Stimulated activated CD4-positive, alpha-beta T cell treated with anti-CD3 and anti-CD28 coated beads, TNF-alpha, amount 100 ng/mL, for 4 hours (primary cell): ENCODE measurements around the gene HOXA11.

Experiments used
- DNase-seq, 3 experiments: peaks; one replicate each; pipeline ENCODE4 v3.0.0-alpha.2; 2020; ENCODE audit warnings: low read depth in 3 of 3

The HOXA11 gene

DNA sequence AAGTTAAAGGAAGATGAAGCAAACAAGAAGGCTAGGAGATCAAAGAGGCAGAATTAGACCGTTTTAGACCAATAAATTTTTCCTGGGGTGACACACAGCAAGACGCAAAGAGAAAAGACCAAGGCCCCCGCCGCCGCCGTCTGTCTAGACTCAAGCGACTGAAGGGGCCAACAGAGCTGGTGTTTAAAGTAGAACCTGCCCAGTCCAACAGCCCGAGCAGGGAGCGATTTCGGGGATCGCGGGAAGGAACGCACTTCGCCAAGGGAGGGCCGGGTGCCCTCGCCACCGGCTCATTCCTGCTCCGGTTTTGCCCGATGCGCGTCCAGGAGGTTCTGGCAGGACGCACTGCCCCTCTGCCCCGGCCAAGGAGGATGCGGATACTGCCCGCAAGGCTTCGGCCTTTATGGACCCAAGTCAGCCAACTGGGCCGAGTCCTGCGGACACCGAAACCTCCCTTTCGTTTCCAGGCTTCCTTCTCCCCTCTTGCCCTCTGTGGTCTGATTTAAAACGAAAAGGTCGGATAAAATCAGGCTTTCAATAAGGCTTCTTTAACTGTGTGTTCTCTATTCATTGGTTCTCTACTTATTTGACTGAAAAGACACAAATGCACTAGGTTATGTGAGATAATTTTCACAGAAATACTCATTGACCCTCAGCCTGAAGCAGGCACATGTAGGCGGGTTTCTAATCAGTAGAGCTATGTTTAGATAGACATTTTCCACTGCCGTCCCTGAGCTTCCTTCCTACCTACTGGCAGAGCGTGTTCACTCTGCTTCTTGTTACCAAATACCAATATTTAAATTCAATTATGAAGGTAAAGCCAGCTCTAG lies 26.4 kb downstream of the HOXA11 start:
- no peak for DNase-seq

DNA sequence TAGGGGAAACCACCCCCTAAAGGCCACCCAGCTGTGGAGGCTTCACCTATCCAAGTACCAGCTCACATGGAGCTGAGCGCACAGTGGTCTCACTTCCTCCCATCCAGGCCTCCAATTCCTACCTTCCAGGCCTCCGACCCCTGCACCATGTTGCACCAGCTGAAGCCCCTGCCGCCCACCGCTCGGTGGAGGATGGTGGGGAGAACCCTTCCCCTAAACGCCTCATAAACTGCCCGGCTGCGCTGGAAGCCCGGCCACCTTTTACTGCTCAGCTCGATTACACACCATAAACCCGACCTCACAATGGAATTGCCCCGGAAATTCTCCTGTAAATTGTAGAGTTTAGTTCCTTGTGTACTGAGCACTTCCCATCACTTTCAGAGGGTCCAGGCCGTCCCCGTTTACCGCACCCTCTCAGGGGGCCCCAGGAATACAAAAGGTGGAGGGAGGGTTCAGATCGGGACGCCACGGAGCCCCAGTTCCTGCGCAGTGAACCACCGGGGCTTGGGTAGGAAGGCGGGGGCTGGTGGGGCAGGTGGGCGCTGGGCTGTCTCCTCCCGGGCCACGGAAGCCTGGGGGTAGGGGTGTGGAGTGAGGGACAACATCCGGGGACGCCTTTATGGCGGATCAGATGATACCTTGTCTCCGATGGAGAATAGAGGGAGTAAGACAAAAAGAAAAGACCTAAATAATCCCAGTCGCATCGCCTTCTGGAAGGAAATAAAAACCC lies 27.2 kb downstream of the HOXA11 start:
- DNase-seq: no peak

DNA sequence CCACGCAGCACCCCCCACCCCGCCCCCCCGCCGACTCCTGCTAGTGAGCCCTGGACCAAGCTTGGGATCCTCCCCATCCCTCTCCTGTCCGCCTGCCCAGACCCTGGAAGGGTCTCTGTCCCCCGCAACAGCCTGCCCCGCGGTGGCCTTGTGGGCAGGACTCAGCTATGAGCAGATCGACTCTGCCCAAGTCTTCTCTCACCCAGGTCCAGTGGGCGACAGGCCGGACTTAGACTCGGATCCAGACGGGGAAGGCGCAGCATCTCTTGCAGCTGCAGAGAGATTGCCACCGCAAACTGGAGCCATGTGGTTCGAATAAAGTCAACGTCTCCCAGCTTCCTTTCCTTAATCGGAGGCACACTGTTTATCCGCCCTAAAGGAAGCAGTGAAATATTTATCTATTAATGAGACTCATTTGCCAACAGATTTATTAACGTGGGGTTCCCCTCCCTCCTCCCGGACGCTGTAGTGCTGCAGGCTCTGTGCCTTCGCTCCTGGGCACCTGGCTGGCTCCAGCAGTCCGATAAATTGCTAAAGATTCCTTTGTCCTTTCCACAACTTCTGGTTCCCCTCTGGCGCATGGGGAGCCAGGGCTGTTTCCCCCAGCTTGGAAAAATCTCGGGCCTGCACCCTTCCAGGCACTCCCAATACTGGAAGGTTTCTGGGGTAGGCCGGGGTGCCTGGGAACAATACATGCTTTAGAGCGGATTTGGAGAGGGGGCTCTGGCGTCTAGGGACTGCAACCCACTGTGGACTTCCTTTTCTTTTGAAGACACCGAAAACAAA lies 27.9 kb downstream of the HOXA11 start:
- DNase-seq: no peak

DNA sequence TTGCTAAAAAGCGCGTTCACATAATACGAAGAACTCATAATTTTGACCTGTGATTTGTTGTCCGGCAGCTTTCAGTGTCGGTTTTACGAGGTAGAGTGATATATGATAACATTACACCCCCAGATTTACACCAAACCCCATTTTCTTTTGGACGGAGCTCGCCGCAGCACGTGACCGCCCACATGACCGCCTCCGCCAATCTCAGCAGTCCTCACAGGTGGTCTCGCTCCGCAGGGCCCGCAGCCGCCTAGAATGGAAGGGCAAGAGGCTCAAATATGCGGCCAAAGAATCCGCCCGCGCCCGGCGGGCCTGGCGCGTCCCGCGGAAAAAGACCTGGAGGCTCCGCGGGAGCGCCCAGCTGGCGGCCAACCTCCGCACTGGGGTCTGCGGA lies 28.5 kb downstream of the HOXA11 start, which contains the start of gene HOXA7:
Gene HOXA7 (minus strand): TSS at position 168 of the 391 bp plus-strand sequence. CDS start 130 bp downstream, at position 38.
- no peak for DNase-seq

DNA sequence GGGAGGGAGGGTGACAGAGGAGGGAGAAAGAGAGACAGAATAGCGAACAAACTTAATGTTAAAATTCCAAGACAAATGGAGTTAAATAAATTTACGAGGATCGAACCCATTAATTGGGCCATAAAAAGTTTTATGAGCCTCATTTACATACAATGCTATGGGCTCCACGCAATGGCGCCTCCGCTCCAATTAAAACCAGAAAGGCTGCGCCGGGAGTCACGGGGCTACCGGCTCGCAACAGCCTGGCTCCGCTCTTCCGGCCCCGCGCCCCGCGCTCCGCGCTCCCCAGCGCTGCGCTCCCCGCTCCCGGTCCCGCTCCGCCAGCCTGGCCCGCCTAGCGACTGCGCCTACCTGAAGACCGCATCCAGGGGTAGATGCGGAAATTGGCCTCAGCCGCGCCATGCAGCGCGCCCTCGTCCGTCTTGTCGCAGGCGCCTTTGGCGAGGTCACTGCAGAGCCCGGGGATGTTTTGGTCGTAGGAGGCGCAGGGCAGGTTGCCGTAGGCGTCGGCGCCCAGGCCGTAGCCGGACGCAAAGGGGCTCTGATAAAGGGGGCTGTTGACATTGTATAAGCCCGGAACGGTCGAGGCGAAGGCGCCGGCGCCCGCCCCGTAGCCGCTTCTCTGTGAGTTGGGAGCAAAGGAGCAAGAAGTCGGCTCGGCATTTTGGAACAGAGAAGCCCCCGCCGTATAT lies 29.1 kb downstream of the HOXA11 start:
- DNase-seq: no peak

DNA sequence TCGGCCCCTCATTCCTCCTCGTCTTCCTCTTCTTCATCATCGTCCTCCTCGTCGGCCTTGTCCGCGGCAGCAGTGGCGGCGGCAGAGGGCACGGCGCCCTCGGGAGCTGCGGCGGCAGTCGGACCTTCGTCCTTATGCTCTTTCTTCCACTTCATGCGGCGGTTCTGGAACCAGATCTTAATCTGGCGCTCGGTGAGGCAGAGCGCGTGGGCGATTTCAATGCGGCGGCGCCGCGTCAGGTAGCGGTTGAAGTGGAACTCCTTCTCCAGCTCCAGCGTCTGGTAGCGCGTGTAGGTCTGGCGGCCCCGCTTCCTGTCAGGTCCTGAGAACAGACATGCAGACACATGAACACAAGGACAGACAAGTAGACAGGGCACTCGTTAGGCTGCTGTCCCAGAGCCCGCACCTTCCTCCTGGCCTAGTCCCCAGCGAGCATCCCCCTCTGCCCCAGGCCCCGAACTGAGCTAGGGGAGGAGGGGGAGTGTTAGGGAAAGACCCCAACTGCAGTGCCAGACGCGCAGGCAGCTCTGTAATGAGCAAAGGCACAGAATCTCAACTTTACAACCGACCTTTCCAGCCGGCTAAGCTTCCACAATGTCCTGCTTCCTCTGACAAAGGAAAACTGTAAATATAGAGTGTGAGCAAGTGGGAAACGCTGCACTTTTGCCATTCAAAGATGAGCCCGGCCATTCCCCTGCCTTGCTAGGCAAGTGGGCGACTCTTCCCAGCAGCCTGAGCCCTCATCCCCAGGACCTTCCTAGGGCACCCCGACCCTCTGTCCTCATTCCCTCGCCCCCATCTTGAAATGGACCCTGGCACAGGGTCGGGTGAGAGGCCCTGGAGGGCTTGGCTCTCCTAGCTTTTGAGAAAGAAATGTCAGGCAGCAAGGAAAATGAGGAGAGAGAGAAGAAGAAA lies 29.9 kb downstream of the HOXA11 start:
- DNase-seq: peak in 2 of 3 experiments; percentile 40 to 42

DNA sequence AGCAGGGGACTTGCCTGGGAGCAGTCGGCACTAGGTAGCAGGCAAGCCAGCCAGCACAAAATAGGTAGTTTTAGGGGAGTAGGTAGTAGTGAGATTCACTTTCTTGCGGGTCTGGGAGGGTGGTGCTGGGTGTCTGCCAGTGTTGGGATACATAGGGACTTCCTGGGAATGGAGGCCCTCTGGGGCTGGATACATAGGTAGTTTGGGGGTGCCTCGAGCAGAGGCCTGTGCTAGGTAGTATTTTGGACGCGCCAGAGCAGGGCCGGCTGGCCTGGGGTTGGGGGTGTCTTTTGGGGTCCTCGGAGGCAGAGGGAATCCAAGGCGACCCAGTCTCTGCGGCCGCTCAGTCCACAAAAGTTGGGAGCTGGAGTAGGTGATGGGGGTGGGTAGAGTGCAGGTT lies 30.7 kb downstream of the HOXA11 start:
- DNase-seq: no peak

DNA sequence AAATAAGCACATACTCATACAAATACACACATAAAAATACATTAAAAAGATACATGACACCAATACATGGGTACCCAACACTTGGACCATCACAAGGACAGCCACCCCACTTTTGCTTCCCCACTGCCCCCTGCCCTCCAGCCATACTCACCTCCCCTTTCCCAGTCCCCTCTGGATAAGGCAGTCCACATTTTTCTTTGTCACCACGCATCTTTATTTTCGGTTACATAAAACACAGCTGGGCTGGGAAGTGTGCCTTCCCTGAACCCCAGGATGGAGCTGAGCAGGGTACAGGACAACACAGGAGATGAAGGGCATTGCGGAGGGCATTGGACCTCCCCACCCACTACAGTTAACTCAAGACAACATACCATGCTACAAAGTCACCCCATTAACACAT lies 31.5 kb downstream of the HOXA11 start:
- DNase-seq: no peak

DNA sequence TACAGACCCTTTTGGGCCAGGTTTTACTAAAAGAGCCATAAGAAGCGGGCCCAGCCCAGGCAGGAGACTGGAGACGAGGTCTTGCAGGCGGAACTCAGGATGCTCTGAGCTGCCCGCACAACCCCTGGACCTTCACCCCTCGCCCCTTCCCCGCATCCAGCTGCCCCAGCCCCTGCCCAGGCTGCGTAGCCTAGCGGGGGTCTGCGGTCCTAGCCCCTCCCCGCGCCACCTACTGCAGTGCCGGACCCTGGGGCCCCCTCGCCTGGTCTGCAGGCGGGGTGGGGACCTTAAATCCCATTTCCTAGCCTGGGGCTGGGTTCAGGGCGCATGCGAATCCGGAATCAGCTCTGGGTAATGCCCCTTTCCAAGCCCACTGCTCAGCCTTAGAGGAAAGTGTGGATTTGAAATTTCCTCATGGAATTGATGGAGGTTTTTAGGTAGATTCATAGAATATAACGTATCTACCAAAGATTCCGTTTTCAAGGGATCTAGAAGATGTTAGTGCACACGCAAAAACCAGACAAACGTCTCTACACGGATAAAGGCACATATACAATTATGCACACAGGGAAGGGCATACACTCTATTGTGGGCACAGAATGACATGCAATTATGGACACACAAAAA lies 32.1 kb downstream of the HOXA11 start:
- DNase-seq: no peak

DNA sequence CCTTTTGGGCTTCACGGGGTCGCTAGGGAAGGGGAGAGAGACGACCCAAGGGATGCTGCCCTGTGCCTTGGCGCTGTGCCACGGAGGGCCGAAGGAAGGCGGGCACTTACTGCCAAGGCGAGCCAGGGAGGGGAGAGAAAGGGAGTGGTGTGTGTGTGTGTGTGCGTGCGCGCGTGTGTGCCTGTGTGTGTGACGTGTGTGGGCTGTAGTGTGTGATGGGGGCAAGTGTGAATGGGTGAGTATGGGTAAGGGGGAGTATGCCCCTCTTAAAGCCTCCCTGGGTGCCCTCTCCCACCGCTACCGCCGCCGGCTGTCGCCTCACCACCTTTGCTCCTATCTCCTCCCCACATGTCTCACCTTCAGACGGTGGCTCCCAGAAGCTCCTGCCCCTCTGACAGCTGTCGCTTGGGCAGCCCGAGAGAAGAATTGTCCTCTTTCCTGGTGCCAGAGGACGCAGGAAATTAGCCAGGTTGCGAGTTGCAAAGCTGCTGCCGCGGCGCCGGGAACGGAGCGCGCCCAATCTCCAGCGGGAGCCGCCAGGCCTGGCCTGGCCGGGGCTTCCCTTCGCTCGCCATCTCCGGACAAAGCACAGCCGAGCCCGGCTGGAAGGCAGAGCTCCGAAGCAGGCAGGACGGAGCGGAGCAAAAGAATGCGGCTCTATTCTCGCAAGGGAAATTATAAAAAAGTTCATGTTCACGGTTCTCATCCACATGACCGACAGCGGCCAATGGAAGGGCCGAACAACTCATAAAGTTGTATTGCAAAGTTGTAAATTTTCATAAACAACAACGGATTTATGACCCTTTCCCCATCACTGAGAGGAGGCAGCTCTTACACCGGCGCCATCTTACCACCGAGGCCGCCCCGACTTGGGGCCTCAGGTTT lies 32.9 kb downstream of the HOXA11 start, which contains the start of gene HOXA3:
Gene HOXA3 (minus strand): TSS at position 653 of the 885 bp plus-strand sequence. CDS start 41,943 bp downstream, outside the sequence.
- no peak for DNase-seq

DNA sequence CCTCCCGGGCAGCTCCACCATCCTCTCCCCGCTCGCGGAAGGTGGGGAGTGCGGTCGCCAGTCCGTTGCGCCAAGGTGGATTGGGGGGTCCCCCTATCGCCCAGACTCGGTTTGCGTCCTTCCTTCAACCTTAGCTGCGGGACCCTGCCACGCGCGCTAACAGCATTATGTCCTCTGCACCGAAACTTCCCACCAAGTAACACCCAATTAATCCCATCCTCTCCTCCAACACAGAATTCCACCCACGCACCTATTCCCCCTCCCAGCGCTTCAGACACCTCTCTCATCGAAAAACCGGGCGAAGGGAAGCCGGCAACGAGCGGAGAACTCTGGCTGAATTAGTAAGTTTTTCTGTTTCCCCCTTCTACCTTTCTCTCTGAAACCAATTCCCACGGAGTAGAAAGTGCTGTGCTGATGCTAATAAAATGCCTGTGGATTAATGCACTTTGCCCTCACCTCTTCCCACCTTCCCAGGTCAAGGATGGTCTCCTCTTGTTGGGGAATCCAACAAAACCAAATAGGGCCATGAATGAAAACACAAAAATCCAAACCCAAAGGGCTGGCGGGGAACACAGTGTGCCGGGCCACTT lies 33.6 kb downstream of the HOXA11 start:
- DNase-seq: no peak

DNA sequence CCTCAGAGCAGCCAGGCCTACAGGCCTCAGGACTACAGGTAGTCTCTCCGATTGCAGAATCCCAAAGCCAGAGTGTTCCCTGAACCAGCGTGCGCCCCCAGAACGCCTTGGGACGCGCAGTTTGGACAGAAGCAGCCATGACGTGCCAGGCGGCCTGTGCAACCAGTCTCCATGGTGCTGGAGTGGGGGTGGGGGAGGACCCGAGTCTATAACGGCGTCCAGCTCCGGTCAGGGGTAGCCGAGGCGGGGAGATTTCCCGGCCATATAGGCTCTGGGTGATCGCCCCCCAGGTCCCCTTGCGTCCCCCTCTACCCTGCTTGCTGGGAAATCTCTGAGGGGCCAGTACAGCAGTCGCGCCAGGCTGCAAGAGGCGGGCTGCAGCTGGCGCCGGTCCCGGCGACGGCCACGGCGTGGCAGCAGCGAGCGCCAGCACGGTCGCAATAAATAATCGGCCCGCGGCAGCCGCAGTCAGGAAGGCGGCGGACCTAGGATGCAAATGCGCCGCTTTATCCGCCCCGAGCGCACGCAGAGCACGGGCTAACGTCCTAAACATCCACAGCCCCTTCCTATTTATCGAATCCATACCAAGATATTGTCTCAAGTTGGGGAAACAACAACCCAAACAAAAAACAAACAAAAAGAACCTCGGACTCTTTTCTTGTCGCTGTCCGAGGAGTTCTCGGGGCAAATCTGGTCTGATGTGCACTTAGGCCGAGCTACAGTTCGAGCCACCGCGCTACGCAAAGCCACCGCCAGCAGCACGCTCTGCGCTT lies 34.3 kb downstream of the HOXA11 start:
- peak in 2 of 3 experiments; percentile 31 to 39 for DNase-seq

DNA sequence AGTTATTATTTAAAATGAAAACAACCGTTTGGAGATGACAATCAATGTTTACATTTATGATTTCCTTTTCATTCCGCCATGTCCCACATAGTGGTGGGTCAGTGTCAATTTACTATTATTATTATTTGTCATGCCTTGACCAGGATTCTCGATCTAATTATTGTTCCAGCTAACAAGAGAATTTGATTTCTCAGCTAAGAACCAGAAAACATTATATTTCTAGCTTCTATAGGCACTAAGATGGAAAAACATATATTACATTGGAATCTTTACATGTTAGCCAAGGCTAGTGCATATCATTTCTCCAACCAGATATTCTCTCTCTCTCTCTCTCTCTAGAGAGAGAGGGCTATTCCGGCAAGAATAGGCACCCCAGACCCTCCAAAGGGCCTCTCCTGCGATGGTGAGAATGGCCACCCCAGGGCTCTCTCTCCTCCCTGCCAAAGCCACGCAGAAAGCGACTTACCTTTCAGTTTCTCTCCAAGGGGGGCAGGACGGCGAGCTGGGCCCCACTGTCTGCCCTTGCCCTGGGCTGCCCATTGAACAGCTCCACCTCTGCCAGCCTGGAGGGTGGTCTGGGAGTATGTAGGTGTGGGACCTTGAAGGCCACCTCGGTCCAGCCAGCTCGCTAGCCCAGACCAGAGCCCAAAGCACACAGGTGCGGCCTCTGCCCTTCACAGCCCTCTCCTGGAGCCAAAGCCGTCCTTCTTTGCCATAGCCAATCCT lies 35.0 kb downstream of the HOXA11 start:
- DNase-seq: no peak

DNA sequence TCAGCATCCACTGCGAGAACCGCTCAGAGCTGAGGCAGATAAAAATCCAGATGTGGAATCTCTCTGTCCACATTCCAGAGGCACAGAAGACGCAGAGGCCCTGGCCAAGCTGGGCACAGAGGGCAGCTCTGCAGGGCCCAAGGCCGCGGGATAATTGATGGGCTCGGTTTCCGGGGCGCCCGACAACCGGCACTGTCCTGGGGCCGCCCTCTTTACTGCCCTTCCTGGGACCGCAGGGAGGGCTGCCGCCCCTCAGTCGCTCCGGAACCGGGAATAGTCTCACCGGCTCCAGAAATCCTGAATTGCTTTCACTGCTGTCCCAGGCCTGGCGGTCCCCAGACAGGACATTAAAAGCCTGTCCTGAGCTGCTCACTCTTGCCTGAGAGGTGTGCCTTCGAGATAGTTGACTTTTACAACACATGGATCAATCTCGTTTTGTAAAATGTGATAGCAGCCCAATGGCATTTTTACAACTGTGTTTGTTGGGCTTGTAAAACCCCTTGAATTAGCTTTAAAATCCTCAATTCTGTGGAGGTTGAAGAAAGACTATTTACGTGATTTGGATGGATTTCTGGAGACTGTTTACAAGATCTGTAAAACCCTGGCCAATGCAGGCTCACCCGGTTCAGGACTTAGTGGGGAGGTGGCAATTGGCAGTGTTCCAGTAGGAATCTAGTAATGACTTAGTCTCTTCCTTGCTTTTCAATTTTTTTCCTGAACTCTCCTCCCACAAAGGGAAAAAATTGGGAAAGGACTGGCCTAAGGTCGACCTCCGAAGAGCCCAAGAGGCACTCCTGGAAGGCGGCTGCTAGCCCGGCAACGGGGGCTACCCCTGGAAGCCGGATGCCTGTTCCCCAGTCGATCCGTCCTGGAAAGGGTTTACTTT lies 36.0 kb downstream of the HOXA11 start:
- DNase-seq: no peak

DNA sequence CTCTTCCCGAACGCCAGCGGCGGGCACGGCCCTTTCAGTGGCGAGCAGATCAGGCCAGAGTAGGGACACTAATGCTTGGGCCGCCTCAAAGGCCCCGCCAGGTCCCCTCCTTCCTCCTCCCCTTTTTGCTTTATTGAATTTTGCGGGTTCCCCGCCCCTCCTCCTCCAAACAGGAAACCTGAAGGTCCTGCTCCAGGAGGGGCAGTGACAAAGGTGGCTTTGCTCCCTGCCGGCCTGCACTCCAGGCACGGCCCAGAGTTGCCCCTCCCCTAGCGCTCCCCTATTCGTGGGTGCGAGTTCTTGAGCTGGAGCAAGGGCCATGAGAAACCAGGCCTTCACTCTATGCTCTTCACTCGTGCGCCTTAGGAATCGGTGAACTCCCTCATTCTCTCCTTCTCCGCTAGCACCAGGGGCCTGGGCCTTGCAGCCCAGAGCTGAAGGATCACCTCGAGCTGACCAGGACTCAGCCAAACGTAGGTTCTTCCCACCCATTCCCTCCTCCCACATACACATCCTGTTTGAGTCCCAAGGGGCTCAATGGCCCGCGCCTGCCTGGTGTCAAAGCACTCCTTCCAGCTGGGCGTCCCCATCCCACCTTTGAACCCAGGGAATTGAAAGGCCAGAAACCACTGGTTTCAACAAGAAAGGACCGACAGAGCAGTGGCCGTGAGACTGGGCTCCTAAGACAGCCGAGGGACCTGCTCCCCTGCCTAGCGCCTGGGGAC lies 36.8 kb downstream of the HOXA11 start:
- no peak for DNase-seq
